Activated CD8-positive, alpha-beta memory T cell treated with anti-CD3 and anti-CD28 coated beads, Interleukin-2, amount 50 U/mL, for 24 hours (primary cell): Measurements from ENCODE around the gene EVPL.
A peak's percentile ranks its signal among the peaks of the same experiment; 100 is the strongest.
"Not testable (repeated sequence)": the region's sequence is repeated elsewhere in the genome, so short reads cannot be mapped to it uniquely, and the experiment has no call there.

ENCODE experiments used
- DNase-seq: peaks from one replicate; pipeline ENCODE4 v3.0.0-alpha.2; 2020; ENCODE audit errors: extremely low read depth

Gene EVPL

DNA sequence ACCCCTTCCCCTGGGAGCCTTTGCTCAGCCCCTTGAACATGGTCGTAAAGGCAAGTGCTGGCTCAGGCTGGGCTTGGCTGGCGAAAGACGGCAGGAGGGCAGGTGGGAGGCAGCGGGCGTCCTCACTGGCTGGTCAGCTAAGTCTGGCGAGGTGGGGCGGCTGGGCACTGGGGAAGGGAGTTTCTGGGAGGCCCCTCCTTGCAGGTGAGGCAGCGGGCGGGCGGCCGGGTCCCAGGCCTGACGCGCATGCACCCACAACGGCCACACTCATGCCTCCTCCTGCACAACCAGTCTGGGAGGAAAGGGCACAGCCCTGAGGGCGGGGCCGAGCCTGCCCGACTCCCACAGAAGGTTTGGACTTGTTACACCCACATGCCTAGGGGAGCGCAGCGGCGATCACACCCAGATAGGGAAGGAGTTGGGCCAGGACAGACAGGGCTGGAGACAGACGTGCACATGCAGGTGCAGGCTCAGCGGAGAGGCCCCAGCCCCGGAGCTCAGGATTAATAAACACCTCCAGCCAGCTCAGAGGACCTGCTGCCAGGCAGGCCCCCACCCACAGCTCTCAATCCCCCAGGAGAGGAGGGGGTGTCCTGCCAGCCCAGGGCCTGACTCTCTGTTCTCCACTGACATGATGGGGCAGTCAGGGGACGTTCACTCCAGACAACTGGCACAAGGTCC is at the start of gene EVPL:
EVPL (minus strand) TSS at position 148 of the 681 bp plus-strand sequence; CDS start at position 40, 108 bp downstream.
- DNase-seq: no peak

DNA sequence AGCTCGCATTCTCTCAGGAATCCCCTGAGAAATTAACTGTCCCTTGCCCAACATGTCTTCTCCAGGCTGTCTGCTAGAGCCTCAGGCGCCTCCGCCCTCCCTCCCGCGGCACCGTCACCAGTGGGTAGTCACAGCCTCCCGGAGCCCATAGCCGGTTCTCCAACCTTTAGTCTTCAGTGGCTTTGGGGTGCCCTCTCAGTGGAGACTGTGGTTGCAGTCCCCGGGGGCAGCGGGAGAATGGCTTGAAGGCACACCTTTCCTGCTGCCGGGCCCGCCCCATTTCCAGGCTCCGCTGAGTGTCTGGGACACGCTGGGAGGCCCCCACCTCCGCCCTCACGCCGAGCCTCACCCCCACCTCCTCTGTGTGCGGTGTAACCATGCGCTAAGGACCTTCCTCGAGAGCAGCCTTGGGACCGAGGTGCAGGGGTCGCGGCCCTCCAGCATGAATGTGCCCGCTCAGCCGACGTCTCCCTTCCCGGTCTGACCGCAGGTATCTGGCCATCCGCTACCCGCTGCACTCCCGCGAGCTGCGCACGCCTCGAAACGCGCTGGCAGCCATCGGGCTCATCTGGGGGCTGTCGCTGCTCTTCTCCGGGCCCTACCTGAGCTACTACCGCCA is 49.1 kb upstream of the EVPL start:
- DNase-seq: no peak

DNA sequence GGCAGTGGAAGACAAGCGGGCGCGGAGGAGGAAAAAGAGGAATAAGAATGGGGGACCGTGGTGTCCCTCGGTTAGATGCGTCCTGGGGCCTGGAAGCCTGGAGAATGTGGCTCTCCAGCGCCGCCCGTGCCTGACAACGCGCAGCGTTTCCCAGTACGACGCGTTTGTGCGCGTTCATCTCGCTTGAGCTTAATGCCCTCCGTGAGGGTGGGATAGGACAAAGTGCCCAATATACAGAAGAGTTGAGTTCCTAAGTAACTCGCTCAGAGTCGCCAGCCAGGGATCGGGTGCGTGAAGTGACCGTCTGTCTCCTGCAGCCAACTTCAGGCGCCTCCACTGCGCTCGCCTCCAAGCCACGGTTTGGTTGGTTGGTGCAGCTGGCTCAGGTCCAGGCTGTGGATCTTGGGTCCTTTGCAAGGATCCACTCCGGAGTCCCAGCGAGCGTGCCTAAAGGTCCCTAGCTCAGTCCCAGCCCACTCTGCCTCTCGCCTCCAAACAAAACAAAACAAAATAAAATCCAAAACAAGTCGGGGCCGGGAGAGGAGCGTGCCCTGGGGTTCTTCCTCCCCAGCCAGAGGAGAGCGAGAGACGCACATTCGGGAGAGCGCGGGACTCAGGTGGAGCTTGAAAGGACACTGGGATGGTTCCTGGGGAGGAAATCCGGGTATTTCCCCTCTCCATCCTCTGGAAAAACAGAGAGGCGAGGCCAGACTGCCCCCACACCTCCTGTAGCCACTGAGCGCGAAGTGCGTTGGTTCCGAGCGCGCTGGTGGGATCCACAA is 48.4 kb upstream of the EVPL start:
- DNase-seq: no peak

DNA sequence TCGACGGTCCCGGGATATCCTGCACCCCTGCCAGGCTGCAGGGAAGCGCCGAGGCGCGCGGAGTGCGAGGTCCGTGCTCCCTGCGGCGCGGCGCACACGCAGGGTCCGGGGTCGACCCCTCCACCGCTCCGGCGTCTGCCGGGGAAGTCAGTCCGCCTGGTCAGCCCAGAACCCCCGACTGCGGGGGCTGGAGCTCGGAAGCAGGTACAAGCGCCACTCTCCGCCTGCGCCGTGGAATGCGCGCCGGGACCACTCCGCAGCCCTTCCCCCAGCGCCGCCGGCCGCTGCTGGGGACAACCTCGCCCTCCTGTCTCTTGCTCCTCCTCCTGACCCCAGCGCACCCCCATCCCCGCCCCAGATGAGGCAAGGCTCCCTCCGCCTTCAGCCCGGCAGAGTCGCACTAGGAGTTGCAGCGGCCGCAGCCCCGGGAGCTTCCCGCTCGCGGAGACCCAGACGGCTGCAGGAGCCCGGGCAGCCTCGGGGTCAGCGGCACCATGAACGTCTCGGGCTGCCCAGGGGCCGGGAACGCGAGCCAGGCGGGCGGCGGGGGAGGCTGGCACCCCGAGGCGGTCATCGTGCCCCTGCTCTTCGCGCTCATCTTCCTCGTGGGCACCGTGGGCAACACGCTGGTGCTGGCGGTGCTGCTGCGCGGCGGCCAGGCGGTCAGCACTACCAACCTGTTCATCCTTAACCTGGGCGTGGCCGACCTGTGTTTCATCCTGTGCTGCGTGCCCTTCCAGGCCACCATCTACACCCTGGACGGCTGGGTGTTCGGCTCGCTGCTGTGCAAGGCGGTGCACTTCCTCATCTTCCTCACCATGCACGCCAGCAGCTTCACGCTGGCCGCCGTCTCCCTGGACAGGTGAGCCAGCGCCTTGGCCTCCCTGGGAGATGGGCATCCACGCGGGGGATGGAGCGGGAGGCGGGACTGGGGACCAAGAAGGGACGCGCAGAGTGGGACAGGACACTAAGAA is 47.6 kb upstream of the EVPL start, which contains the start of gene GALR2:
GALR2 (plus strand) TSS at position 392 of the 974 bp plus-strand sequence; CDS start at position 495, 103 bp downstream.
- DNase-seq: no peak

GRCh38 chr17:76072148-76072858 is 45.2 kb upstream of the EVPL start, which contains the start of gene SRP68:
Gene SRP68, minus strand, starts transcription at chr17:76072517. Its CDS starts 26 bp downstream, at chr17:76072491.
- DNase-seq: peak; percentile 65

GRCh38 chr17:76071531-76072147 is 44.5 kb upstream of the EVPL start:
- no peak for DNase-seq

GRCh38 chr17:76065775-76066174 is 38.7 kb upstream of the EVPL start:
- DNase-seq: no peak

- no peak for DNase-seq
Observed at GRCh38 chr17:76063875-76064546, 36.9 kb upstream of the EVPL start.

- DNase-seq: not testable (repeated sequence)
Observed at GRCh38 chr17:76058264-76058663, 31.2 kb upstream of the EVPL start.

DNA sequence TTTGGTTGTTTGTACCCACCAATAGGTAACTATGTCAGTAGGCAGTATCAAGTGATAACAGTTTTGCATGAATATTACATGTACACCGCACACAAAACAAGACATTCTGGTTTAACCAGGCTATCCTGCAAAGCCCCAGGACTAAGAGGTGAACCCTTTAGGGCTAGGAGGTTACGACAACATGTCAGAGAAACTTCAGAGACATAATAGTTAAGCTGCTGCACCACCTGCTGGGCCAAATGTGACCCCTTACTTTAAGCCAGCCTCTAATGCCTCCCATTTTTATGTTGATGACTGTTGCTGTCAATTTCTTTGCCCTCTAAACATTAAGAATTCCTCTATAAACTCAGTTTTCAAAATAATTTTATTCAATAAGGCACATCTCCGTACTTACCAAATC is 29.8 kb upstream of the EVPL start:
- DNase-seq: no peak

DNA sequence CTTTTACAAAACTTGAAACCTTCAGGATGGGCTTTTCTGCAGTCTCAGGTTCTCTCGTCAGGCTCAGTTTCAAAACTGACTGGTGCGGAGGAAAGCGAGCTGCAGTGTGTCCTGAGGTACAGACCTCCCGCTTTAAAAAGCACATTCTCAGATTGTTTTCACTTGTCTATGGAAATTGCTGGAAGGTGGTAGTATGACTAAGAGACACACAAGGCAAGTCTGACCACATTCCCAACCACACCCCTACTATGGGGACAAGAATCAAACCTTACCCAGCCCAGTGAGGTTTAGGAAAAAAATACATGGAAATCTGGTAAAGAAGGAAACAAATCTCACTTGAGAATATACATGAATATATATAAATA is 27.0 kb upstream of the EVPL start:
- DNase-seq: no peak

GRCh38 chr17:76053246-76054111 is 26.4 kb upstream of the EVPL start:
- DNase-seq: no peak

DNA sequence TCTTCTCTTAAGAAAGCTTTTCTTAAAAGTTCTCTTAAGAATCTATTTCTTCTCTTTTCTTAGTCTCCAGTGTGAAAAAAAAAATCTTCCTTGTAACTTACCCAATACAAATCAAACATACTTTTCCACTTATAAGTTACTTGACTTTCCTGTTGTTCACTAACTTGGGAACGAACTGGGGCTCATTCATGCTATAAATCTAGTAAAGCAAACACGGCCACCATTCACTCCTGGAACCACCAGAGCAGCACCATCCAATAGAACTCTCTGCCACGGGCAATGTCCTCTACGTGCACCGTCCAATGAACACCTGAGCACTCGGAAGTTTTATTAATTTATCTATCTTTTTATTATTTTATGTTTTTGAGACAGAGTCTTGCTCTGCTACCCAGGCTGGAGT is 24.5 kb upstream of the EVPL start:
- no peak for DNase-seq

GRCh38 chr17:76050538-76051467 is 23.7 kb upstream of the EVPL start:
- no peak for DNase-seq

DNA sequence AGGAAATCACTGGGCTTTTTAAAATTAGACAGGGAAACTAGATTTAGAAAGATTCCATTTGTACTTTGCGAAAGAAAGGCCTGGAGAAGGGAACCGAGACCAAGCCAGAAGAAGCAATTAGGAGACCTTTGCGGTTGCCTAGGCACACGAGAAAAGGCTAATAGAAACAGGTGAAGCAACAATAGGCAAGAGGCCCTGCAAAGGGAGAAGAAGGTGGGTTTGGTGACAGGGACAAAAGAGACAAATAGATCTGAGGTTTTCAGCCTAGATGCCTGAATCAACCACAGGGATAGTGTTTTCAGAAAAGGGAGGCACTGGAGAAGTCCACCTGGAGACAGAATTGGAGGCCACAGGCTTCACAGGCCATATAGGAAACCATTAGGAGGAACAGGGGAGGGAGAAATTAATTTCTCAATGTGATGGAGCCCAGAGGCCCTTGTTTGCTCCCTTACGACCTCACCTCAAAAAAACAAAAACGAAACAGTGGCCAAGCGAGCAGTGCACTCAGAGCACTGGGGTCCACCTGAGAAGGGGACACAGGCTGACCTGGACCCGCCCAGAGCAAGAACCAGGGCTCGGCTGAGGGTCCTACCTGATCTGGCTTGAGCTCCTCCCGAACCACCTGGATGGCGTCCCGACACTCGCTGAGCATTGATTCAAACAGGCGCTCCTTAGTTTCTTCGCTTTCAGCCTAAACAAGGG is 22.9 kb upstream of the EVPL start:
- no peak for DNase-seq

DNA sequence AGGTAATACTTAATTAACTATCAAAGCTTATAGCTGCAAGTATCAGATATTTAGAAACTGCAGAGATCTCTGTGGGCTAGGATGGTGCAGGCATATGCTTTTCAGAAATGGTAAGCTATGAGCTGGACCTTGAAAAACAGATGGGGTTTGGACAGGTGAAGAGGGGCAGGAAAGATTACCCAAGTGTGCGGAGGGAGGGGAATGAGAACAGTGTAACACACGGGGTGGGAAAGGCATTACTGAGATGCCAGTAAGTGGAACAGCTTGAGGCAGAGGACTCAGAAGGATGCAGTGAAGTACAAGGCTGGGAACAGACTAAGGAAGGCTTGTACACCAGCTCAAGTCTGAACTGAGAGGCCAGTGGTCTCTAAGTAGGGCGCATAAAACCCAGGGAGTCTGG is 22.1 kb upstream of the EVPL start:
- DNase-seq: no peak

DNA sequence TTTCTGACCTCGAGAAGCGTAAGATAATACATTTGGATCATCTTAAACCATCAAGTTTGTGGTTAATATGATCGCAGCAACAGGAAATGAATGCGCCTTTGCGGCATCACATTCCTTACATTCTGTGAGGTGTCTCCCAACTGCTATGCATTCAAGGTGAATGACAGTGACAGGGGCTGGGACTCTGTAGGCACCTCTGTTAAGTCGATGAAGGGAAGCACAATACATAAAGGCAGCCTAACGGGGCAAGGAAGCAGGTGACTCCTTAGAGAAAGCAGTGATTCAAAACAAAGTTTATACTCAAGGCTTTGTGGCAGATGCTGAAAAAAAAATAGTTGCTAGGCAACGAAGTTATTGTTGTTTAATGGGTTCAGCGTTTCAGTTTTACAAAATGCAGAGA is 21.6 kb upstream of the EVPL start:
- DNase-seq: no peak
